Activated CD8-positive, alpha-beta memory T cell treated with anti-CD3 and anti-CD28 coated beads, Interleukin-2, amount 50 U/mL, for 4 hours (primary cell): ENCODE data around the gene ZMYND8.
"Not testable (repeated sequence)": the region's sequence is repeated elsewhere in the genome, so short reads cannot be mapped to it uniquely, and the experiment has no call there.

Source experiments
- DNase-seq: peaks from one replicate; pipeline ENCODE4 v3.0.0-alpha.2; 2020

ZMYND8 gene

DNA sequence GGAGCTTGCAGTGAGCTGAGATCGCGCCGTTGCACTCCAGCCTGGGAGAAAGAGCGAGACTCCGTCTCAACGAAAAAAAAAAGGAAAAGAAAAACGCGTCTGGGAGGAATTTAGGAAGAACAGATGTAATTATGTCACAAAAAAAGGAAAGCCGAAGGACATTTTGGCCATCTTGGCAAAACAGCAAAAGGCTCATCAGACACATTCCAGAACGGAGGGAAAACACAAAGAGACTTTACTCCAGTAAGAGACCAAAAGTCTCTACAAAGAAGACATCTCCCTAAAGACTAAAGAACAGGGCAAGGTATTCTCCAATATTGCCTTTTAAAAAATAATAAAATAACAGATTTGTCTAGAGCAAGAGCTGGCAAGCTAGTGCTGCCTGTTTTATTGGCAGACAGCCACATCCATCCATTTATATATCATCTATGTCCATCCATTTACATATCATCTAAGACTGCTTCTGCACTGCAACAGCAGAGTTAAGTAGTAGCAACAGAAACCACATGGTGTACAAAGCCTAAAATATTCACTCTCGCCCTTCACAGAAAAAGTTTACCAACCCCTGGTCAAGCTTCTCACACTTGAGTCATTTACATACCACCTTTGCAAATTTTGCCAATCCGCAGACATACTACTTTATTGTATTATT, 133.9 kb downstream of the ZMYND8 start:
- no peak for DNase-seq

DNA sequence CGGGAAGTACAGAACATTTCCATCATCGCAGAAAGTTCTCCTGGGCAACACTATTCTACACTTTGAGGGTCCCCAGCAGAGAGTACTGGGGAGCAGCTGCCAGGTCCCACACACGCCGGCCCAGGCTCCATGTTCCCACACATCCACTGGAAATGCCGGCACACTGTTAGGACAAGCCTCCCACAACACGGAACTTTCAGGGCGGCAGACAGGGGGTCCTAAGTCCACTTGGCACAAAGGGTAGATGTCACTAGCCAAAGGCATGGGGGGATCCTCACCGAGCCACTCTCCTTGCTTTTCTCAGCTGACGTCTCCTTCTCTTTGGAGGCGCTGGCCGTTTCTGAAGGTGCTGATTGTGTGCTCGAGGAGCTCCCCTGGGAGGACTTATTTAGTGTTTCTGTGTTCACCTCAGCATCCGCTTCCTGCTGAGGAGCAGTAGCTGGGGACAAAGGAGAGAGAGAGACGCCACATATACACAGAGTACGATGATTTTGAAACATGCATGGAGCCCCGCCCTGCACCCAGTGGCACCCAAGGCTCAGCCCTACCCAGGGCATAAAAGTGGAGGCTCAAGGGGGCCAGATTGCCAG, 135.4 kb downstream of the ZMYND8 start:
- no peak for DNase-seq

DNA sequence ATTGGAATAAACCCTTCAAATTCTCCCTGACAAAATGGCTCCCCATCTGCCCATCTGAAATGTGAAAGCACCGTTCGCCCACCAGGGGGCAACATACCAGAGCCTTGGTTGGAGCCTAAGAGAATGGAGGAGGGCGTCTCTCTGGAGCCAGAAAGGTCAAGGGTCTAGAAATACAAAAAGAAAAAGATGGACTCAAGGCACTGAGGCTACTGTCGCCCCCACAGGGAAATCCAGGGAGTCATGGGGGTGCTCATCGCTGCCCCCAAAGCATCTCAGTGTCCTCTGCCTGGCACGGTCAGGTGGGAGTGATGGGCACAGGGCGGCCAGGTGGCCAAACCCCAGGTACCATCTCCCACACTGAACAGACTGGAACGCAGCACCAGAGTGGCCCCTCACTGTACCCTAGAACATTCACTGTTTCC, 136.3 kb downstream of the ZMYND8 start:
- DNase-seq = peak; percentile 53

DNA sequence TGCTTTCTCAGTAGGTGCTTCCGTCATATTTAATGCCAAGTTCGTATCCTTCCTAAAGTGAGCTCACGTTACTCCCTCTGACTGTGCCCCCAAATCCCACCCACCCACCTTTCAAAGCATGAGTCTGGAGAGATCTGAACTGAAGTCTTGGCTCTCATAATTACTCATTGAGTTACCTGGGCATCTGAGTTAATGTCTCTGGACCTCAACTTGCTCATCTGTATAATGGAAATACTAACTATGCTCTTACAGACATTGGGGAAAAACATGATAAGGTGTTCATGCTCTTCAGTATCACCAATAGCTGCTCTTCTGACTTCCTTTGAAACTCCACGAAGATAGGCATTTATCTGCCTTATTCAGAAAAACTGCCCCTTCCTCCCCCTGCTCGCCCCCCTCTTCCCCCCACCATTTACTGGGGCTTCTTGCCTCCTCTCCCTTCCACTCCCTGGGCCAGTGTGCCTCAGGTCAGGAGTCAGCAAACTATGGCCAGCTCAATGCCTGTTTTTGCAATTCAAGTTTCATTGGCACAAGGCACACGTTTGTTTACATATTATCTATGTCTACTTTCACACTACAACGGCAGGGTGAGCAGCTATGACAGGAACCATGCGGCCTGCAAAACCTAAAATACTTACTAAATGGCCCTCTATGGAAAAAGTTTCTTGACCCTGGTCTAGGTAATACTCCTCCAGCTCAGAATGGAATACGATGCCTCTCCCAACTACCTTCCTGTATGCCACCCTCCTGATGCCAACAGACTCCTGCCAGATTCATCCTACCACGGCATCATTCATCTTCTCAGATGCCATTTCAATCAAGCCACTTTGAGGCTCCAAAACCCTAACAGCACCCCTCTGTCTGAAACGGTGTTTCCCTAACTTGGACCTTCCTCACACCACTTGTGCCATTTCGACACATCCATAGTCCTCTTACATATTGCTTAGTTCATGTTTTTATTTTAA, 138.7 kb downstream of the ZMYND8 start:
- no peak for DNase-seq

DNA sequence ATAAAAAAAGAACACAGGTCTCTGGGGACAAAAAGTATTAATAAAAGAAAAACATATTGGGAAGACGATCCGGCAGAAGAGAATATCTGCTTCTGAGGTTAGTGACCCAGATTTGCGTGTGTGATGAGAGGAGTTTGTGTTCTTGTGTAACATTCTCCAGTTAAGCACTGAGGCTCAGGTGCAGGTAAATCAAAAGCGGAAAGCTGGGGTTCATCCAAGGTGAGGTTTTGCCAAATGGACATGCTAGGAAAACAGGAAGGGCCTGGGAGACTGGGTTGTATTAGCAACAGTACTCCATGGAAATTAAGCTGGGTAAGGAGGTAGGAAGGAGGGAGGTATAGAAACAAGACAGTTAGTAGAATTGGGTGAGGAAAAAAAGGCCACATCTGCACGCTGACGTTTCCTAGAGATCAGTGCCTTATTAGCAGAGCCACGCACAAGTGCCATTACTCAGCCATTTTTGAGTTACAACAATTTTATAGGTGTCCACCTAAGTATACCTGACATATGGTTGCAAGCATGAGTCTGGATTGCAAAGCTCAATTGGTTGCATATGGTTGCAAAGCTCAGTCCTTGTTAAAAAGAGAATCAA, 139.6 kb downstream of the ZMYND8 start:
- no peak for DNase-seq

DNA sequence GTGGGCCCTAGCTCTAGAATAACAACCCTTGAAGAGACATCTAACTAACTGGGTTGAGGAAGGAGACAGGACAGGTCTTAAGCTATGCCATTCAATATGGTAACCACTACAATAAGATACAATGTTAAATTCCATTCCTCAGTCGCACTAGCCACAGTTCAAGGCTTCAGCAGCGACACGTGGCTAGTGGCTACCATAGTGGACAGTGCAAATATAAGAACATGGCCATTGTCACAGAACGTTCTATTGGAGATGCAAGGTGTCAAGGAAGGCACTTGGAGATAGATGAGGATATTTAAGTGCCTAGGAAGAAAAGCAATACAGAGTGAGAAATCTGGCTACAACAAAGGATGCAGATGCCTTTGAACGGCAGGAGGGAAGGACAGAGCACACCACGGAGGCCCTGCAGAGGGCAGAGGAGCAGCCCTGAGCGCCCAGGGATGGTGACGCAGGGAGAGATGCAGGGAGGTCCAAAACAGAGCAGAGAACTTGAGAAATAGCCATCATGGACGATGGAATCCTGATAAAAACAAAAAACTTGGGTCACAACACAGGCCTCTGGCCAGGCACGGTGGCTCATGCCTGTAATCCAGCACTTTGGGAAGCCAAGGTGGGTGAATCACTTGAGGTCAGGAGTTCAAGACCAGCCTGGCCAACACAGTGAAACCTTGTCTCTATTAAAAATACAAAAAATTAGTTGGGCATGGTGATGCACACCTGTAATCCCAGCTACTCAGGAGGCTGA, 140.7 kb downstream of the ZMYND8 start:
- DNase-seq = no peak

DNA sequence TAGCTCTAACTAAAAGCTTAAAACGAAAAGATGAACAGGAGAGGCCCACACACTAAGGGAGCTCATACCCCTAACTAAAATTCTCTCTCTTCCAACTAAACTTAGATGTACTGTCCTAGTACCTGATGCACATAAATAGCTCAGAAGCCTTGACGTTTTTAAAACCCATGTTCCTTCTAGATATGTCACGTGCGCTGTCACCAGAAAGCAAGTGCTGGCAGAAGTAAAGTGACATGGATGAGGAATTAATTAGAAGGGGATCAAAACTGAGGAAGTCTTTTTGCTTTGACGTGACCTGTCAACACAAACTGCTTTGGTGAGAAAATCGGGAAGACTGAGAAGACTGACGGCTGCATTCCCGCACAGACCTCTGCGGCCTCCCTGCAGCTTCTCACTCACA, 142.5 kb downstream of the ZMYND8 start:
- no peak for DNase-seq

DNA sequence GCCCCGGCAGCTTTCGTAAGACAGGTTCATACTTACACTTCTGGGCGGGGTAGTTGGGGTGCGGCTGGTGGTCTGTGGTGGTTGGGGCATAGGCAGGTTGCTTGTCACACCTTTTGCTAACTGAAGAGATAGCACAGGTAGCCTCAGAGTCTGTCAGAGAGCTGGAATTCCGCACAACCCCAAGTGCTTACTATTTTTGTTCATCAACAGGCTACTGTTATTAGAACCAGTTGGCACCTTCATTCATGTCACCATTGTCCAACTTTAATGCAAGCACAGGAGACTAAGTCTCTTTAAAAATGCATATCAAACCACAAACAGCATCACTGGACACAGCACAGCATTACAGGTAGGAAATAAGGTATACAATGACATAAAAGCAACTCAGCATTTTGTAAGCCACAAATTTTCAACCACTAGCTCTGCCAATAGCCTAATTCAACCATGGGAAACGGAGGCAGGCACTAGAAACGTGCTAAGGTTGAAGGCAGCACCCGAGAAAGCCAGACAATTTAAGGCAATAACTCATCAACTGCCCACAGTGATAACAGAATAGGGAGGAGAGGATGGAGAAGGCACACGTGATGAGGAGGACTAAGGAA, 143.8 kb downstream of the ZMYND8 start:
- no peak for DNase-seq

DNA sequence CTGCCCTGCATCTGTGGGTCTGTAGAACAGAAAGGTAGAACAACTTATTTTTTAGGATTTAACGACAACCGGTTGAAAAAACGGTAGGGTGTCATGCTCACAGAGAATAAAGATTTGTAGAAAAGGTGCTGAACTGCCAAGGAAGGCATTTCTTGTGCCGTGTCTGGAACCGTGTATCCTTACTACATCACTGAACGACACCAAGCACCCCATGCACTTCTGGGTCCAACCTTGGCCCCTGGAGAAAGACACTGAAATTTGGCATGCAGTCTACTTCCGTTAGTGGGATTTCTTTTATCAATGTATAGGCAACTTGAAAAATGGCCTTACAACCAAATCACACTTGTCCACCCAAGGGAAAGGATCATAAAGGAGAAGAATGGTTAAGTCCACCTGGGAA, 145.5 kb downstream of the ZMYND8 start:
- no peak for DNase-seq

DNA sequence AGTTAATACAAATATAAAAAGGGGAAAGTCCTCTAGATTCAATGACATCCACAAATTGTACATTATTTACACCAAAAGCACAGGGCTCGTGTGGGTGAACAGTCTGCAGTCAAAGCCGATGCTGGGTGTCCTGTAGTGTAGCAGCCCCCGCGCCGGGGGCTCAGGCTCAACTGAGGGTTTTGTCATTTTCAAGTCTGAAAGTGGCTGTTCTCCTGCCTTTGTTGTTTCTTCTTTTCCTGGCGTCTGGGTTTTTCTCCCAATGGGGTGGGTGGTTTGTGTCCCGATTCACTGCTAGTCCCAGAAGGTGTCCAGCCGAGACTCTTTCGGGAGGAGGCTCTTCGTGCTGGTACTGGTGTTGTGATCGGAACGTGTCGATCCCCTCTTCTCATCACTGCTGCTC, 146.0 kb downstream of the ZMYND8 start:
- no peak for DNase-seq

DNA sequence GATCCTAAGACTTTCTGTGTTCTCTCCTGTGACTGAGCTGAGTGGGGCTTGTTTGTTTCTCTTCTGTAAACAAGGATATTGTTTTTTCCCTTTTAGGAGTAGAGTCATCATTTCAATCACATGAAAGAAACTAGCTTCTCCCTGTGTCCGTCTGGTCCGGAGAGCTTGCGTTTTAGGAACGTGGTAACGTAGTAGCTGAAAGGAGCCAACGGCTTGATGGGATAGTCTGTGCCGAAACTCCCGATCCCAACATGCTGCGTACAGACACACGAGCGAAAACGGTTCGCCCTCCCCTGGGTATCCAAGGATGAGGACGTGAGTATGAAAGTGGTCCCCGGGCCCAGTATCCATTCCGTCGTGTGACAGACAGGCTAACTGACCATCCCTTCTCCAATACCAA, 146.5 kb downstream of the ZMYND8 start:
- no peak for DNase-seq

DNA sequence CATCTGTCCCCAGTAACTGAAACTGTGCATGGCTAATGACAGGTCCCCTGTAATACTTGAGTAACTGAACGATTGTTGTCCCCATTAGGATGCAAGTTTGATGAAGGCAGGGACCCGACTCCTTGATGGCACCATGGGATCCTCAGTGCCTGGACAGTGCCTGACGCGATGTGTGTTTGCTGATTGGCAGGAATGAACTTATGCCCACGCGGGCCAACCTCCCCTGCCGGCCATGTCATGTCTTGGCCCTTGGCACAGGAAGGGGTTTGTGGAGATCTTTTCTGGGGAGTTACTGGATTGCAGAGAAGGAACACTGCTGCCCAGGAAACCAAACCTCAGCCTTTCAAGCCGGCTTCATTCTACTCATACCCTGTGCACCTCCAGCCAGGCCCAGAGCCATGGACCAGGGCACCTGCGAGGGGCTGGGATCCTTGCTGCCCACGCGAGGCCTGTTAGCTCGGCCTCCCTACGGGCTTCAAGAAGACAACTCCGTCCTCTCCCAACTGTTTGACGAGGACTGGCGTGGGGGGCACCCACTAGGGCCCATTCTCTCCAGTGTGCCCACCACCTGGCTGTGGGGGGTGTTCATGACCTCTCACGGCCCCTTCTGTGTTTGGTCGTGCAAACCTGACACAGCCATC, 147.8 kb downstream of the ZMYND8 start:
- no peak for DNase-seq

DNA sequence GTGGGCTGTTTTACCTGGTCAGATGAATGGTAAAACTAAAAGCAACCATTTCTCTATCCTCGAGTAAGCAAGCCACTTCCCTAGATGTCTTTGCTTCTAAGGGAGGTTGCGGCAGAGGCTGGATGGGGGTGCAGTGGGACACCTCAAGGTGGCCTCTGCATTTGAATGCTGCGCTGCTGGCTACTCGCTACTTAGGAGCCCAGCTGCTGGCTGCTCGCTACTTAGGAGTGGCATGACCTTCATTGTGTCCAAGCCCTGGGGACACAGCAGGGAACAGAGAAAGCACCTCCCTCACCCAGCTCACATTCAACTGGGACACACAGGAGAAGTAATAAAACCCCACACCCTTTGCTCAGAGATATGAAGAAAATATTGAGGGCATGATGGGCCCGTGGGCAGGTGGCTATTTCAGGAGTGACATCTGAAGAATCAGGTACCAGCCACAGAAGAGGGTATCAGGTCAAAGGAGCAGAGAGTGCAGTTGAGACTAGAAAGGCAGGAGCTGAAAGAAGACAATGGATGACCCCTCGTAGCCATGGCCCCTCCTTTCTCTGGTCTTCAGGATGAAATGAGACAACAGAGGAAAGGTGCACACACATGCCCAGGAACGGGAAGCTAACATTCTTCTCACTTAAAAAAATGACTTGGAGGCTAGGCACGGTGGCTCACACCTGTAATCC, 149.4 kb downstream of the ZMYND8 start:
- DNase-seq = no peak

DNA sequence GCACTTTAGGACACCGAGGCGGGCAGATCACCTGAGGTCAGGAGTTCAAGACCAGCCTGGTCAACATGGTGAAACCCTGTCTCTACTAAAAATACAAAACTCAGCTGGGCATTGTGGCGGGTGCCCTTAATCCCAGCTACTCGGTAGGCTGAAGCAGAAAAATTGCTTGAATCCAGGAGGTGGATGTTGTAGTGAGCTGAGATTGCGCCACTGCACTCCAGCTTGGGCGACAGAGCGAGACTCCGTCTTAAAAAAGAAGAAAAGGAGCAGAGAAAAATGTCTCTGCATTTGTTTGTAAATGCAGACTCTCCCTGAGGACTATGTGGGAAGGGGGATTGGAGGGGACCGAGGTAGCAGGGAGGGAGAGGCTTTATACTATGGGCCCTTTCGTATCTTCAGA, 149.9 kb downstream of the ZMYND8 start:
- not testable (repeated sequence) for DNase-seq

DNA sequence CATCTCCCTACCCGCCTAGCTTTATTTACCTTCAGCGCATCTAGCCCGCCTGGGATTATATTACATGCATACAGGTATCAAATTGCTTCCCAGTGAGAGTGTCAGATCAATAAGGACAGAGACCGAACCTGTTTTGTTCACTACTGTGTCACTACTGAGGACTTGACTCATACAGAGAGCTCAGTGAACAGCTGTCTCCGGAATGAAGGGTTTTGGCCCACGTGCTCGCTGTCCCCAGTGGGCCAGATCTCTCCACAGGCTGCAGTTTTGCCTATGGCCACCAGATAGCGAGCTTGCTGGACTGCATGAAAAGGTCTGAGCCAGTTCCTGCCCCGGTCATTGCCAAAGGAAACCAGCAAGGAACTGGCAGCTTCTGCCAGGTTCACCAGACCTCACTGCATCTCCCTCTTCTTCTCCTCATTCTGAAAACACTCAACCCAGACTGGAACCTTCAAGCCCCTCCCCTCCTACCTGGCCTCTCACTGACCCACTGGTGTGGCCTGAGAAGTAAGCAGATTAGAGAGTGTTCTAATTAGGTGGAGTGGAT, 150.8 kb downstream of the ZMYND8 start:
- peak; percentile 65 for DNase-seq

DNA sequence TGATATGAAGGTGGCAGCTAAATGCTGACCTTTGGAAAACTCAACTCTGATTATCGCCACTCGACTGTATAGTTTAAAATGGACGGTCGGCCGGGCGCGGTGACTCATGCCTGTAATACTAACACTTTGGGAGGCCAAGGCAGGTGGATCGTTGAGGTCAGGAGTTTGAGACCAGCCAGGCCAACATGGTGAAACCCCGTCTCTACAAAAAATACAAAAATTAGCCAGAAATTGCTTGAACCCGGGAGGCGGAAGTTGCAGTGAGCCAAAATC, 151.7 kb downstream of the ZMYND8 start:
- DNase-seq = not testable (repeated sequence)

DNA sequence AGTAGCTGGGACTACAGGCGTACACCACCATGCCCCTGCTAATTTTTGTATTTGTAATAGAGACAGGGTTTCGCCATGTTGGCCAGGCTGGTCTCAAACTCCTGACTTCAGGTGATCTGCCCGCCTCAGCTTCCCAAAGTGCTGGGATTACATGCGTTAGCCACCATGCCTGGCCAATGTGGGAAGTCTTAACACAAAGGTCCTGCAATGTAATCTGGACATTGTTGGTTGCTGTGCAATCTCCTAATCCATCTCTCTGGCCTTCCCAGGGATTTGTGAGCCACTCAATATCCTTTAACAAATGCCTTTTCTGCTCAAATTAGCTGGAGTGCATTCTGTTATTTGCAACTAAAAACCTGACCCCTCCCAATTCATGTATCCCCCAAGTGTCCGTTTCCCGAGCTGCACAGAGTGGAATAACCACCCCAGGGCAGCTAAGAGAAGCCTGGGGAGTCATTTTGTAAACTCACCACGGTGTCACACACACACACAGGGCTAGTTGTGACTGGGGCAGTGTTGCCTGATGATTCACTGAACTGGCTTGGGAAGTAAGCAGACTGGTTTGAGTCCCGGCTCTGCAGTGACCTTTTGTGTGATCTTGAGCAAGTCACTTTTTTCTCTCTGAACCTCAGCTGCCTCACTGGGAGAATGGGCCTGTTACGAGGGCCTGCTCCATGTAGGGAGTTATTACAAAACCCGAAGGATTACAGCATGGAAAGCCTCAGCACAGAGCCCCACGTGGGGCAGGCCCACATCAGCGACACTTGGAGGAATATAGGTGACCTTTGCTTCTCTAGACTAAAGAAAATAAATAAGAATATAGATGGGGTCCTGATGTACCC, 152.3 kb downstream of the ZMYND8 start:
- no peak for DNase-seq

DNA sequence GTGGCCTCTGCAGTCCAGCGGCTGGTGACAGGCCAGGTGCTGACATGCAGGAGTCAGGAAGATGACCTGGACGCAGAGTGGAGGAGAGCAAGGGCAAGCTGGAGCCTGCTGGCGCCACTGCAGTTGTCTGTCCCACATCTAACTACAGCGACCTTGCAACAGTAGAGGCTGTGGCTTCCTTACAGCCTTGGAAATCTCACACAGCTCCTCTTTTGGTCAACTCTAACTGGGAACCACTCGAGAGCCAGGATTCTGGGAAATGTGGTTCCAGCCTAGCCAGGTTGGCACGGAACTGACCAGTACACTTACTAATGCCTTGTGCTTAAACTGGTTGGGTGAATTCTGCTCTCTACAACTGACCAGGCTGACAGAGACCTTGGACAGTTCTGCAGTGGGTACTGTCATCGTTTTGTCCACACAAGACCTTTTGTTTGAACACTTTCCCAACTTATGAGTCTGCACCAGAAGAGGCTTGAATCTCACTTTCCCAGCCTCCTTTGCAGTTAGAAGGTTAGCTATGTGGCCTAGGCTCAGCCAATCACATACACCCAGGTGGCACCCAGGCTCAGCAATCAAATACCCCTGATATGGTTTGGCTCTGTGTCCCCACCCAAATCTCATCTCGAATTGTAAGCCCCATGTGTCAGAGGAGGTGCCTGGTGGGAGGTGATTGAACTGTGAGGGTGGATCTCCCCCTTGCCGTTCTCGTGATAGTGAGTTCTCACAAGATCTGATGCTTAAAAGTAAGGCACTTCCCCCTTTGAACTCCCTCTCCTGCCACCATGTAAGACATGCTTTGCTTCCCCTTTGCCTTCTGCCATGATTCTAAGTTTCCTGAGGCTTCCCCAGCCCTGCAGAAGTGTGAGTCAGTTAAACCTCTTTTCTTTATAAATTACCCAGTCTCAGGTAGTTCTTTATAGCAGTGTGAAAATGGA, 153.5 kb downstream of the ZMYND8 start:
- no peak for DNase-seq
